ENCODE measurements around the gene SUSD3. TPM values are rescaled to one million over a fixed set of nuclear protein-coding genes. Genes with fewer than 3 reads are reported as not detected.

Gene SUSD3
- total RNA-seq, 4 donors from 2014 or later: 0.83 to 3.3 (median 1.4) TPM

- Histone ChIP-seq H3K36me3 (peaks cover 0 to 3% (median 0%) of the 10 kb centered on the region in 4 donors), H3K27me3 (no peaks in the 10 kb centered on the region), H3K4me3 (no peak overlapping the region), H3K27ac (replicated peaks in 1 of 4) (no peak overlapping the region), H3K9me3 (no peaks in the 10 kb centered on the region), H3K4me1 (peaks cover 0 to 4% (median 0%) of the 10 kb centered on the region in 4 donors)
- WGBS: 90% methylated on average over 6 of the region's 6 CpGs
- intact Hi-C loops (cut with DNase I): no loop called here
- TF ChIP-seq POLR2A (IDR thresholded peaks at IDR 0.05; ENCODE audit: low read depth) (no peak), CTCF (IDR thresholded peaks at IDR 0.05) (no peak), EP300 (IDR thresholded peaks at IDR 0.05) (no peak), POLR2AphosphoS5 (IDR thresholded peaks at IDR 0.05) (no peak)
- DNase-seq (ENCODE audit: extremely low spot score): no peak
These were observed 19.6 kb upstream of the SUSD3 start for GRCh38 chr9:93038918-93039317.

GRCh38 chr9:93039456-93039855 is 19.0 kb upstream of the SUSD3 start:
- no peak for TF ChIP-seq EP300 (IDR thresholded peaks at IDR 0.05)
- no peak for TF ChIP-seq POLR2A (IDR thresholded peaks at IDR 0.05; ENCODE audit: low read depth)
- no peak for TF ChIP-seq POLR2AphosphoS5 (IDR thresholded peaks at IDR 0.05)
- no peak for TF ChIP-seq CTCF (IDR thresholded peaks at IDR 0.05)
- WGBS: no CpG with 5 or more reads among the region's 6 CpGs
- Histone ChIP-seq H3K4me1 (peaks cover 0 to 4% (median 0%) of the 10 kb centered on the region in 4 donors), H3K27me3 (no peaks in the 10 kb centered on the region), H3K4me3 (no peak overlapping the region), H3K27ac (replicated peaks in 1 of 4) (no peak overlapping the region), H3K36me3 (peaks cover 0 to 3% (median 0%) of the 10 kb centered on the region in 4 donors), H3K9me3 (no peaks in the 10 kb centered on the region)
- no peak for DNase-seq (ENCODE audit: extremely low spot score)
- intact Hi-C loops (cut with DNase I): no loop called here

- H3K4me1 ChIP-seq: peaks cover 0 to 4% (median 0%) of the 10 kb centered on the region in 4 donors
- TF ChIP-seq EP300 (IDR thresholded peaks at IDR 0.05) (no peak), POLR2AphosphoS5 (IDR thresholded peaks at IDR 0.05) (no peak), POLR2A (IDR thresholded peaks at IDR 0.05; ENCODE audit: low read depth) (no peak), CTCF (IDR thresholded peaks at IDR 0.05) (no peak)
- H3K27me3 ChIP-seq: no peaks in the 10 kb centered on the region
- H3K36me3 ChIP-seq: no peaks in the 10 kb centered on the region
- no peaks in the 10 kb centered on the region for H3K9me3 ChIP-seq
- no peak overlapping the region for H3K4me3 ChIP-seq
- WGBS: 77% methylated on average over 6 of the region's 10 CpGs
- intact Hi-C loops (cut with DNase I): no loop called here
- no peak overlapping the region for H3K27ac ChIP-seq (replicated peaks in 1 of 4)
- no peak for DNase-seq (ENCODE audit: extremely low spot score)
These were observed 18.5 kb upstream of the SUSD3 start for GRCh38 chr9:93039976-93040375.

GRCh38 chr9:93040409-93040808 is 18.1 kb upstream of the SUSD3 start:
- Histone ChIP-seq H3K4me3 (no peak overlapping the region), H3K4me1 (peaks cover 0 to 4% (median 0%) of the 10 kb centered on the region in 4 donors), H3K27ac (replicated peaks in 1 of 4) (no peak overlapping the region), H3K27me3 (no peaks in the 10 kb centered on the region), H3K36me3 (no peaks in the 10 kb centered on the region), H3K9me3 (no peaks in the 10 kb centered on the region)
- 83% methylated on average over 6 of the region's 7 CpGs for WGBS
- DNase-seq (ENCODE audit: extremely low spot score): no peak
- TF ChIP-seq EP300 (IDR thresholded peaks at IDR 0.05): no peak
- no peak for TF ChIP-seq POLR2AphosphoS5 (IDR thresholded peaks at IDR 0.05)
- no peak for TF ChIP-seq CTCF (IDR thresholded peaks at IDR 0.05)
- no peak for TF ChIP-seq POLR2A (IDR thresholded peaks at IDR 0.05; ENCODE audit: low read depth)
- intact Hi-C loops (cut with DNase I): no loop called here
